ELR (cell line): ENCODE measurements around the gene SLC41A3.
"Not testable (repeated sequence)": the region's sequence is repeated elsewhere in the genome, so short reads cannot be mapped to it uniquely, and the experiment has no call there.

Source experiments
- DNase-seq: peaks from one replicate; pipeline ENCODE4 v3.0.0-alpha.2; 2015; ENCODE audit warnings: low read depth

The SLC41A3 gene

DNA sequence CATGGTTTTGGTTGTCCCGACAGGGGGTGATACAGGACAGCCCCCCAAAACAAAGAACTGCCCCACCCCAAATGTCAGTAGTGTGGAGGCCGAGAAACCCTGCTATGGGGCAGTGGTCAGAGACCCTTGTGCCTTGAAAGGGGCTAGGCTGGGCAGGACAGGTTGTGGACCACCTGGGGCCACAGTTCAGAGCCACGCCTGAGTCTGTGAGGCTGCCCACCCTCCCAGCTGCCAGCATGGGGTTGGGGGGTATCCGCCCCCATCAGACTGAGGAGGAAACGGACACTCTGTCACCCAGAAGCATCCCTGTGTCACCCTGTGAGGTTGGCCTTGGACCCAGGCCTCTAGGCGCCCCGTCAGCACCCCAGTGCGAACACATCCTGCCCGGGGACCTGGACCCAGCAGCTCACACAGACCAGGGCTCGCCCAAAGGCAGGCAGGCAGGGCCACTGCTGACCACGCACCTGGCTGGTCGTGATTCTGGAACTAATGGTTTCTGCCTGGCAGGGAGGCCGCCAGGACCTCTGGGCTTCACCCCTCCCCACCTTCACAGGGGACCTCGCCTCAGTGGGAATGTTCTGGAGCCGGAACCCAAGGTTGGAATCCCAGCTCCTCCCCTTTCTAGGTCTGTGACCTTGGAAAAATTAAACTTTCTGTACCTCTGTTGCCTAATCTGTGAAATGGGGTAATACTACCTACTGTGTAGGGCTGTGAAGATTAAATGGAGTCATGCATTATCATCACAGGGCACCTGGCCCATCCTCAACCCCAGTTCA lies 1.4 kb downstream of the SLC41A3 start:
- no peak for DNase-seq

DNA sequence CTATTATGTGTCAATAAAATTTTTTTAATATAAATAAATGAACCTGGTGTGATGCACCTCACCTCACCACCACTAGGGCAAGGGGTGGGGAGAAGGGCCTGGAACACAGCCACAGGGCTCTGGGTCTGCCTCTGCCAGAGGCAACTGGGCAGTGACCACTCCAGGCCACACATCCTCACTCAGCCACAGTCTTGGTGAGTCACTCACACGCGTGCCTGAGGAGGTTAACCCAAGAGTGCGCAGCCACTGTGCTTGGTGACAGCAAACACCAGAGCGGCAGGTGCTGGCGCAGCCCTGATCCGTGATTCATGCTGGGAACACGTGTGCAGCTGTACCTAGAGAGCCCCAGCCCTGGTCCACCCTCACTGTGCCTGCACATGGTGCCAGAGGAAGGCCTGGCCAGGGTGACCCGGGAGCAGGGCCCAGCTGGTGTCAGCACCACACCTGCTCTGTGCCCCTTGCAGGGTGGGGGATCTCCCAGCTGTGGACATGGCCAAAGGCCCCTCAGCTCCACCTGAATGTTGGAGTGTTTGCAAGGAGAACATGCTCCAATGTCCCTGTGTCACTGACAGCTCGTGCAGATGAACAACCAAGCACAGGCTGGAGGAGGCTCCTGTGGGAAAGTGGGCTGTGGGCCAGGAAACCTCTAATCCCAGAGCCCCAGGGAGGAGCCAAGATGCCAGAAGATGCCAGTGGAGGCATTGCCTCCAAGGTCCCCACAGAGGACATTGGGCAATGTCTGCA lies 2.1 kb downstream of the SLC41A3 start:
- DNase-seq: peak; percentile 91

DNA sequence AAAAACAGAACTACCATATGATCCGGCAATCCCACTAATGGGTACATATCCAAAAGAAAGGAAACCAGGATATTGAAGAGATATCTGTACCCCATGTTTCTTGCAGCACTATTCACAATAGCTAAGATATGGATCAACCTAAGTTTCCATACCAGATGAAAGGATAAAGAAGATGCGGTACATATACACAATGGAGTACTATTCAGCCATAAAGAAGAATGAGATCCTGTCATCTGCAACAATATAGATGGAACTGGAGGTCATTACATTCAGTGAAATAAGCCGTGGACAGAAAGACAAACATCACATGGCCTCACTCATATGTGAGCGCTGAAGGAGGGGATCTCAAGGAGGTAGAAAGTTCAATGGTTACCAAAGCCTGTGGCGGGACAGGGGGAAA lies 3.0 kb downstream of the SLC41A3 start:
- DNase-seq: no peak

DNA sequence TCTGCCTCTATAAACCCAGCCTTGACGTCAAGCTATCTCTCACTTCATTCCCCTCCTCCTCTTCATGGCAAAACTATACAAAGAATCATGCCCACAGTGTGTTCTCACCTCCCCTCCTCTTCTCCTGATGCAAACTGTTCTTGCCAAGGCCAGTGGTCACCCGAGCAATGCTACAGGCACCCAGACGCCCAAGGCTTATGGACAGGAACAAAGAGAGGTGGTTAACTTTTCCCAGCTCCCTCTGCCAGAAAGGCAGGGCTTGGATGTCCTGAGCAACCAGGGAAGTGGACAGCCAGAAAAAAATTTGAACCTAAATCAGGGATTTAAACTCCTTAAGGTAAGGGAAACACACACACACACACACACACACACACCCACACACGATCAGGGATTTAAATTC lies 5.1 kb downstream of the SLC41A3 start:
- no peak for DNase-seq

DNA sequence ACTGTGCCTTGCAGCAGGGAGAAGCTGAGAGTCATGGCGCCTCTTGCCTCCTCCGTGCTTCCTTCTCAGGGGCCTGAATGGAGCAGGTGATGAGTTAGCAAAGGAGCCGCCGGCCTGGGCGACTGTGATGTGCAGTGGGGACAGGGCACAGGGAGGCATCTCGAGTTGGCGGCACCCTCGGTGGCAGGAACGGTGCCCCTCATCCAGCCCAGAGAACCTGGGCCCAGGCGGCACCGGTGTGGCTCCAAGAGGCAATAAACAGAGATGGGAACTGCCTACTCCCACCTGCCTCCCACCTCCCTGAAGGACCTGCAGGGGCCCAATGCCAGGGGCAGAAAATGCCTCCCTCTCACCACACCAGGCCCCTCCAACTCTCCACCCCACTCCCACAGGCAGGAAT lies 6.2 kb downstream of the SLC41A3 start:
- no peak for DNase-seq

DNA sequence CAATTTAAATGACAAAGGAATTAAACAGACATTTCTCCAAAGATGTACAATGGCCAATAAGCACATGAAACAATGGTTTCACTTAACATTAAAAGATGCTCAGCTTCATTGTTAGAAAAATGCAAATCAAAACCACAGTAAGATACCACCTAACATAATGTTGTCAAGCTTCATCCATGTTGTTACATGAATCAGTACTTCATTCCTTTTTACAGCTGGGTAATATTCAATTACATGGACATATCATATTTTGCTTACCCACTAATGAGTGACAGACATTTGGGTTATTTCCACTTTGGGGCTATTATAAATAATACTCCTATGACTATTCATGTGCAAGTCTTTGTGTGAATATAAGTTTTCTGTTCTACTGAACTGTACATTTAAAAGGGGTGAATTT lies 7.8 kb downstream of the SLC41A3 start:
- DNase-seq: no peak

DNA sequence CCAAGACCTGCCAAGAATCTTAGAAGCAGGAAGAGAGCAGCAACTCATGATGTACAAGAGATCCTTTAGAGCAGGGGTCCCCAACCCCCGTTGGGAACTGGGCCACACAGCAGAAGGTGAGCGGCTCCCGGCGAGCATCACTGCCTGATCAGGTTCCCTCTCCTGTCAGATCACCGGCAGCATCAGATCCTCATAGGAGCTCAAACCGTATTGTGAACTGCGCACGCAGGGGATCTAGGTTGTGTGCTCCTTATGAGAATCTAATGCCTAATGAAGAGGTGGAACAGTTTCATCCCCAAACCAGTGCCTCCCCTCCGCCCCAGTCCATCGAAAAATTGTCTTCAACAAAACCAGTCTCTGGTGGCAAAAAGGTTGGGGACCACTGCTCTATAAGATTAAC lies 13.8 kb downstream of the SLC41A3 start:
- DNase-seq: no peak

DNA sequence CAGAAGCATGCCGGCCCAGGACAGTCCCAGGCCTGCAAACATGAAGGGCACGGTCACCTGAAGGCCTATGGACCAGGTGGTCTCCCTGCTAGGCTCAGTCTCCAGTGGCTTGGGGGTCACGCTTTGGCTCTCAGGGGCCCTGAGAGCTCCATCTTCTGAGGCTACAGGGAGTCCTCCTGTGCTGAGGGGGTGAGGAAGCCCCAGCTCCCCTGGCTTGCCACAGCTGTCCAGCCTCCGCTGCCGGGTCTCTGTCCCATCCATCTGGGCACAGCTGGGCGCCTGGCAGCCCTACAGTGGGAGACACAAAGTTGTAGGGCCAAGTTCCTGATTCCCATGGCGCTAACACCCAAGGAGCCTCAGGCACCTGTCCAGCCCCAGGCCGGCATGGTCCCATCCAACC lies 16.0 kb downstream of the SLC41A3 start:
- DNase-seq: no peak

DNA sequence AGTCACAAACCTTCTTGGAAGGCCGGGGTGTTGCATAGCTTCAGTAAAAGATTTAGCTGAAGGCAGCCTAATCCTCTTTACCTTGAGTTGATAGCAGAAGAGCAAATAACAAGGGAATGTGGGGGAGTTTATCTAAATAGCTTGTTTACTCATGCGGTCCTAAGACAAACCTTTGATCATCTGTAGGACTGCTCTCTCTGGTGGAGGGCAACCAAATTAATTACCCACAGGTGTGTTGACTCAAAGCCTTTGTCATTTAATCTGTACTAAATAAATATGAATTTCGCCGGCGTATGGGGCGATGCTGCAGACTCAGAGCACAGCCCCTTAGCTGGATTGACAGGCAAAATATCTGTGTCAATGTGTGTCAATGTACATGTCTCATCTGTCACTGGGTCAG lies 17.2 kb downstream of the SLC41A3 start:
- DNase-seq: not testable (repeated sequence)

DNA sequence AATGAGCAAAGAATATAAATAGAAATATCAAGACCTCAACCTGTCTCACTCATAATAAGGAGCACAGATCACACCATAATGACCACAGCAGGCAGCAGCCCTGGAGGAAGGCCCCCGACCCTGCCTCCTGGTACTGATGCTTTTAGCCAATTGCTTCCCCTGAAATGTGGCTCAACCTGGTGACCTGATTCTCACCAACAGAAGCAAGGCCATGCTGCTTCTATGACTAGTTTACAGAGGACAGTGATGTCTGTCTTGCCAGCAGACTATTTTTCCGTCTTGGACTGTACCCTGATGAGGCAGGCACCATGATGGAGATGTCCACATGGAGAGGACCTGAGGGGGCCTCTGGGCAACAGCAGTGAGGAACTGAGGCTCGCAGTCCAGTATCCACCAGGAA lies 18.0 kb downstream of the SLC41A3 start:
- no peak for DNase-seq

DNA sequence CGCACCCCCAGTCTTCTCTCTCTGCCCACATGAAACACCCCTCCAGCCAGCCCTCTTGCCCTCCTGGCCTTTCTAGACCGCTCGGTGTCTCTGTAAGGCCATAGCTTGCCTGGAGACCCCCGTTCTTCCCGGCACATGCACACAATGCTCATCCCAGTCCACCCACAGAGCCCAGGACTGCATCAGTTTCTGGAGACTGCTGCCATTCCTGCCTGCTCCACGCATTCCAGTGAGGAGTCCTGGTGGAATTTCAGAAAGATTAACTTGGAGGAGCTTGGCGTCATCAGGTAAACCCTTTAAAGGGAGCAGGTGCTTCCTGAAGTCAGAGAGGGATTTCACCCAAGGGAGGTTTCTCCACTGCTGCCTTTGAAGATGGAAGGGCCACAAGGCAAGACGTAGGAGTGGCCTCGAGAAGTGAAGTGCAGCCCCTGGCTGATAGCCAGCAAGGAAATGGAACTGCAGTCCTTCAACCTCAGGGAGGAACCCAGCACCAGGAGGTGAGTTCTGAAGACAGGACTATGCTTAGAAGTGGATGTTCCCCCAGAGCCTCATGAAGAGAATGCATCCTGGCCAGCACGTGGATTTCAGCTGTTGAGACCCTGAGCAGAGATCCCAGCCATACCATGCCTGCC lies 19.2 kb downstream of the SLC41A3 start:
- DNase-seq: no peak

DNA sequence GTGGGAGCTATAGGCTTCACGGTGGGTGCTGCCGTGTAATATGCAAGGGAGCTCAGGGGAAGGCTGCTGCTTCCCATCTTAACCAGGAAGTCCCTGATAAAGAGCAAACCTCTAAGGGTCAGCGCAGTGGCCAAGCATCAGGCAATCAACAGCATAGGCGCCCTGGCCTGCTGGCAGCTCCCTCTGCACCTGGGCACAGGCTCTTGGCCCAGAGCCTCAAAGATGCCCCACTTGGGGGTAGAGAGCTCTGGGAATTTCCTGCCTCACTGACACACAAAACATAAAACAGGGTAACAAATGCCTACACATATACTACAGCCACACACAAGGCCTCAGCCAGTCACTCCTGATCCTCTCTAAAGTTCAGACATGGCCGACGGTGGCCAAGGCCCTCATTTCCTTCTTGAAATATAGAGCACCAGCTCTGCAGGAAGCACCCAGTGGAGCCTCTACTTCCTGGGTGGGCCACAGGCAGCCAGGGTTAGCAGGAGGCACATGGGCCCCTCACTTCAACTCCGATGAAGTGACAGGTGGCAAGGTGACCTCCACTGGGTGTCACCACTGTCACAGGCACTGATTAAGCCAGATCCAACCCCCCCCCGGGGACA lies 20.5 kb downstream of the SLC41A3 start:
- DNase-seq: no peak

DNA sequence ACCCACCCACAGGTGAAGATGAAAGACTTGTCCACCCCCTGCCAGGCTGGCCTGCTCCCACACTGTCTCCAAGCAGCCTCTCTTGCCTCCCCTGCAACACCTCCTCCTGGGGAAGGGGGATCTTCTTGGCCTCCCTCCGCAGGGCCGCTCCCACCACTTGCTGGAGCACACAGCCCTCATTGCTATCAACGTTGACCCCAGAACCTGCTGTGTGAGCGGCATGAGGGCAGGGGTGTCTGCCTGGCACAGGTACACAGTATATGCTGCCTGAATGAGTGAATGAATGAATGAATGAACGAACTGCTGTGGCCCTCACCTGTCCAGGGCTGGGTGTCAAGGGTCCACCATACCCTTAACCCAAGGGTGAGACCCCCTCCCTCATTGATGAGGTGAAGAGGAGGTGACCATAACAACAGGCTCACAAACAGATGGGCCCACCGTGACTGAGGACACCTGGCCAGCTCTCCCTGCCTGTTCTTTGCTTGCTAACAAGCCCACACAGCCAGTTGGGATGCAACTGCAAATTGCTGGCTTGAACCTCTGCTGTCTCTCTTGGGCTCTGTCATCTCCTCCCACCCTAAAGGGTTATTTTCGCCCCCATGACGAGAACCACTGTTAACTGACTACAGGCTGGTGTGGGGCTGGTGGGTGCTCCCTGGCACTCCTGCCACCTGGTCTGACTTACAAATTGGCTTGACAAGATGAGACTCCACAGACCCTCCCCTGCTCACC lies 22.5 kb downstream of the SLC41A3 start:
- DNase-seq: no peak

DNA sequence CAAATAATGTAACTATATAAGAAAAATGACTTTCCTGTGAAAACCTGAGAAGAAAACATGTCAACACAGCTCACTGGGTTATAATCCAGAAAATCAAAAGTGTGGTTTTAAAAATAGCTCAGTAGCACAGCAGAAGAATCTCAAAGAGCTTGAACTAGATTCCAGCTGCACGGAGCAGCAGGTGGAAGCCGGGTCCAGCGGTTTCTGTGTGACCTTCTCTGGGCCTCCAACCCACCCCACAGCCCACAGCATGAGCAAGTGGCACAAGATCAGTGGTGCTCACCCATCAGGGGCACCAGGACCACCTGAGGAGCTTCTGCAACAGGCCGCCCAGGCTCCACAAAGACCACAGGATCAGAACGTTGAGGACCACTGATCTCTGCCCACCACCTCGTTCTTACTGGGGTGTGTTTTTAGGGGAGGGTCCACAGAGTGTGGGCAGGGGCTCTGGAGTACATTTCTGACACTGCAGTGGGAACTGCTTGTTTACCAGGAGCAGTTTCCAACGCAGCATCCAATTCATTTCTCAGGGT lies 23.2 kb downstream of the SLC41A3 start:
- DNase-seq: no peak

DNA sequence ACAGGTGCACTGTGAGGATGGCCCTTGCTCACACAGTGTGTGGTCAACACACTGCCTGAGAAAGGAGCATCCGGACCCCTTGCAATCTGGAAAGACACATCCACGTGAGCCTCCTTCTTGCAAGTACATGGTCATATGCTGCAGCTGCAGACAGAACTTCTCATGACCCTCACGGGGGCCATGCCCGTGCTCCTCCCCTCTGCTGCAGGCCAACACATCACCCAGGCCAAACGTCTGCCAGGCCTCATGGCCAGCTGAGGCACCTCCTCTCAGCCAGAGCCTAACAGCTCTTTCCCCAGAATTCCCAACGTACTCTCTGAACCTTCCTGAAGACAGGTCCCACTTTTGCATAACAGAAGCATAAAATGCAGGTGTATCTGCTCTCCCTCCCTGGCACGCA lies 25.3 kb downstream of the SLC41A3 start:
- no peak for DNase-seq

DNA sequence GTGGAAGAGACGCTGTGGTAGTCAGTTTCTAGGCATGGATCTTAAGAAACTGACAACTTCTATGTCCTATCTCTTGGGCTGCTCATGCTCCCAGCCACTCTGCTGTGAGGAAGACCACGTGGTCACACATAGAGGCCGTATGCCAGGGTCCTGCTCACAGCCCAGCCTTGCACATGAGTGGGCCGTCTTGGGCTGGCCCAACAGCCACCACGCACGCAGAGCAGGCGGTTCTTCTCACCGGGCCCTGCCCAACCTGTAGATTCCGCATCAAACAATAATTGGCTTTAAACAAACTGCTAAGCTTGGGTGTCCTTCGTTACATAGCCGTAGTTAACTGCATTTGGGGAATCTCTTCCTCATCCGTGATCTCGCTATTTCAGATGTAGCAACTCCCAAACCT lies 26.0 kb downstream of the SLC41A3 start:
- no peak for DNase-seq

DNA sequence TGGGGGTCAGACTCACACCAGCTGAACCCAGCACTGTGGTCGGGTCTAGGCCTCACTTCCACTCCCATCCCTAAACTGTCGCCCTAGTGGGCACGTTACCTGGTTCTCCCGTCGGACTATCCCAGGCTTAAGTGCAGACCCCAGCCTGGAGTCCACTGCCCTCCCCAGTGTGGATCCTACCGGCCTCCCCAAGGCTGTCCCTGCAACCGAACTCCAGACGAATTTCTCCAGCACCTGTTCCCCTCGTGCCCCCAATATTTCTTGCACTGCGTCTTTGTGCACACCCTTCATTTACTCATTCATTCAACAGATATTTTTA lies 26.5 kb downstream of the SLC41A3 start:
- no peak for DNase-seq

DNA sequence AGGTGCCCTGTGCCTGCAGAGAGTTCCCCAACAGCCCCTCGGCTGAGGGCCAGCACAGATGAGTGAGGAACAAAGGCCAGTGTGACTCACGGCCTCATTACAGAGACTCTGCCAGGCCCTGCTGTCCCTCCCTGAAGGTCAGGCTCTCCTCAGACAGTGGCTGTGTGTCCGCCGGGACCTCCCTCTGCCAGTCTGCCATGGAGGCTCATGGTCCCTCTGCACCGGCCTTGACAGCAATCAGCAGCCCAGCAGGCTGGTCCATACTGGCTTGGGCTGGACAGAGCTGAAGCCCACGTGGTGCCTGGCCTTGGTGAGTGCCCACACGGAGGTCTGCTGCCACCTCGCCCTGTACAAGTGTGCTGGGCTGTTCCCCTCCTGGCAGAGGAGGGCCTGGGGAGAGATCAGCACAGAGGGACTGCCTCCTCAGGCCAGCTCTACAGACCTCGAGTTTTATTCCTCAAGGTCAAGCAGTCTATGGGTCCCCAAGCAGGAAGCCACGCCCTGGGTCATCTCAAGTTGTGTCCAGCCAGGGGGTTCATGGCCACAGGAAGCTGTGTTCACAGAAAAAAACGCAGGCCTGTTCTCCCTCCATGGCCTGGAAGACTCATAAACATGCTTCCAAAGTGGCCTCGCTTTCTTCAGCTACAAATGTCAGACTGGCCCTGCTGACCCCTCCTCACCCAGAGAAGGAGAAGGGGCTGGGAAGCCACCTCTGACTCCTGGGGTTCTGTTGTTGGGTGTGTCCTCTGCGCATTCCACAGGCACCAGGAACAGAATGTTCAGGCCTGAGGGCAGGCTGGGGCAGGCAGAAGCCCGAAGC lies 27.0 kb downstream of the SLC41A3 start:
- peak; percentile 20 for DNase-seq

DNA sequence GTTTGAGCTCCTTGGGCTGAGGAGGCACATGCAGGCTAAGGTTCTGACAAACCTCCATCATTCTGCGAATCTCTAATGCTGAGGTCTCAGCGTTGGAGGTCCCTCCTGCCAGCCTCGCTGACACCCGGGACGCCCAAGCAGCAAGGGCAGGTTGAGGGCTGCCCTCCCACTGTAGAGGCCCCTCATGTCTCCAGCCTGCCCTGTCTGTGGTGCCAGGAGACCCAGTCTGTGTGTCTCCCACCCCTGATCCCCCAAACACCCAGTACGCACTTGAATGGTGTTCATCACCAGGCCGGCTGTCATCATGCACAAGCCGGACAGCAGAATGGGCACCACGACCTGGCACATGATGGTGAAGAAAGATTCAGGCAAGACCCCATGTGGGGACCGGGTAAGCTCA lies 27.8 kb downstream of the SLC41A3 start:
- no peak for DNase-seq

DNA sequence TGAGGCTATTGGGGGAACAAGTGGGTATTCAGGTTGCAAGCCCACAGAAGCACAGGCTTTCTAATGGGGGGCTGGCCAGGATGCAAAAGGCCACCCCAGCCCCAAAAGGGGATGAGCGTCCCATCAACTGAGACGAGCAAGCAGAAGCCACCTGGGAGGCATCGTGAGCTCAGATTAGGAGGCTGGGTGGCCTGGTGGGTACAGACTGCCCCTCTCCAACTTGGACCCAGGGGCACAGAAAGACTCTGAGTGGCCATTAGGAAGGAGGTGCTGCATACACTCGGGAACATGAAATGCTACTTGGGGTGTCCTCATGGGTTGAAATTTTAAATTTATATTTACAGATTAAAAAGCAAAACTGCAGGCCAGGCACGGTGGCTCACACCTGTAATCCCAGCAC lies 29.1 kb downstream of the SLC41A3 start:
- no peak for DNase-seq

DNA sequence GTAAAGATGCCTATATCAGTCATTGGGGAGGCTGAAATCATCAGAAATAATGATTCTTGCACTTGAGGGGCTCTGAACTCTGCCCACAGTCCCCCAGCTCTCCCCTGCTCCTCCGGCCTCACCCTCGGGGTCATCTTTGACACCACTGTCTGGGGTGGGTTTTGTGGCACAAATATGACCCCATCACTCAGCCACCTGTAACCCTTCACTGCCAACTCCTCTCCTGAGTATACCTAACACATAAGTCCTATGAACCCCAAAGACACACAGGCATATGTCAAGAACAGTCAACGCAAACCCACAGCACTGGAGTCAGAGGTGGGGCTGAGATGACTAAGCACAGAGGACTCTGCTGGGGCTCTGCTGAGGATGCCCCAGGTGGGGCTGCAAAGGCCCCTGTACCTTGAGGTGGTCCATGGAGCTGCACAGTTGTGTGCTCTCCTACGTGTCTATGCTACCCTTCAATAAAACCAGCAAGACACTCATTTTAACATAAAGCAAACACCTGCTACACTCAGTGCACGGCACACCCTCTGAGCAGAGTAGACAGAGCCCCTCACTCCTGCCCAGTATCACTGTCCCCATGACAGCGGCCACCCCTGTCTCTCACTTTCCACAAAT lies 29.9 kb downstream of the SLC41A3 start:
- no peak for DNase-seq
